ENCODE measurements around the gene GSDMA. TPM values are rescaled to one million over a fixed set of nuclear protein-coding genes. Genes with fewer than 3 reads are reported as not detected.

GSDMA gene
- total RNA-seq, 1 experiment from 2014 or later, result not detected

DNA sequence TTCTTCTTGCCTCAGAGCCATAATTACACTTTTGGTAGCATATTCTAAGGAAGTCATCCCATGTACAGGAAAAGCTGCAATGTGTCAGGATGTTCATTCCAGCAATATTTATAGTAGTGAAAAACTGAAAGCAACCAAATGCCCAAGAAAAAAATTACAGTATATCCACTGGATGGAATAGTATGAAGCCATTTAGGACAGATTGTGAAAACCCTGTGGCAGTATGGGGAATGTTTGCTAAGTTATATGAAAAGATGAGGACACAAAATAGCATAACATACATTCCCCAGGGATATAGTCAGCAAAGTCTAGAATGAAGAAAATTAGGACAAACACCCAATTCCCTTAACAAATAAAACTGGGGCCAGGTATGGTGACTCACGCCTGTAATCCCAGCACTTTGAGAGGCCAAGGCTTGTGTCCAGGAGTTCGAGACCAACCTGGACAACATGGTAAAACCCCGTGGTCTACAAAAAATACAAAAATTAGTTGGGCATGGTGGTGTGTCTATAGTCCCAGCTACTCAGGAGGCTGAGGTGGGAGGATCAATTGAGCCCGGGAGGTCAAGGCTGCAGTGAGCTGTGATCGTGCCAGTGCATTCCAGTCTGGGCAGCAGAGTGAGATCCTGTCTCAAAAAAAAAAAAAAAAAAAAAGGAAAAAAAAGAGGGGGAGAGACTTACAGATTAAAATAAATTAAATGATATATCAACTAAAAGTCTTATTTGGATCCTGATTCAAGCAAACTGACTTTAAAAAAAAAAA lies 33.0 kb upstream of the GSDMA start:
- no peak overlapping the region for H3K4ac ChIP-seq (ENCODE audit: low read depth, low read length)
- peaks cover 5% of the 10 kb centered on the region; the same call in 1 of the 2 replicates for H3K4me1 ChIP-seq (ENCODE audit: insufficient read depth, low read length)
- no peak overlapping the region for H3T11ph ChIP-seq (ENCODE audit: low read length)
- H3K27ac ChIP-seq (ENCODE audit: insufficient read length, low read depth, low read length), result no peak overlapping the region
- H4K8ac ChIP-seq (replicated peaks; ENCODE audit: insufficient read length, low read depth, low read length), result no peak overlapping the region
- no peaks in the 10 kb centered on the region; a peak in 1 of 7 replicates for H3K36me3 Mint-ChIP-seq (ENCODE audit: insufficient read depth in 1 of 3, low read depth in 3 of 3)
- no CpG with 5 or more reads among the region's 5 CpGs for WGBS (ENCODE audit: extremely low coverage, insufficient read length, low lambda C conversion rate)
- no peak overlapping the region for H2AK5ac ChIP-seq (ENCODE audit: insufficient read length, low read length)
- H2AFZ ChIP-seq (ENCODE audit: low read length), result no peak overlapping the region
- H4K5ac ChIP-seq (ENCODE audit: insufficient read length, low read depth, low read length), result no peak overlapping the region
- no peak overlapping the region for H2BK15ac ChIP-seq (ENCODE audit: low read depth, low read length)
- TF ChIP-seq, protein P1, sequence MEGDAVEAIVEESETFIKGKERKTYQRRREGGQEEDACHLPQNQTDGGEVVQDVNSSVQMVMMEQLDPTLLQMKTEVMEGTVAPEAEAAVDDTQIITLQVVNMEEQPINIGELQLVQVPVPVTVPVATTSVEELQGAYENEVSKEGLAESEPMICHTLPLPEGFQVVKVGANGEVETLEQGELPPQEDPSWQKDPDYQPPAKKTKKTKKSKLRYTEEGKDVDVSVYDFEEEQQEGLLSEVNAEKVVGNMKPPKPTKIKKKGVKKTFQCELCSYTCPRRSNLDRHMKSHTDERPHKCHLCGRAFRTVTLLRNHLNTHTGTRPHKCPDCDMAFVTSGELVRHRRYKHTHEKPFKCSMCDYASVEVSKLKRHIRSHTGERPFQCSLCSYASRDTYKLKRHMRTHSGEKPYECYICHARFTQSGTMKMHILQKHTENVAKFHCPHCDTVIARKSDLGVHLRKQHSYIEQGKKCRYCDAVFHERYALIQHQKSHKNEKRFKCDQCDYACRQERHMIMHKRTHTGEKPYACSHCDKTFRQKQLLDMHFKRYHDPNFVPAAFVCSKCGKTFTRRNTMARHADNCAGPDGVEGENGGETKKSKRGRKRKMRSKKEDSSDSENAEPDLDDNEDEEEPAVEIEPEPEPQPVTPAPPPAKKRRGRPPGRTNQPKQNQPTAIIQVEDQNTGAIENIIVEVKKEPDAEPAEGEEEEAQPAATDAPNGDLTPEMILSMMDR (conservative IDR thresholded peaks at IDR 0.05), result no peak
- H3K9me3 ChIP-seq (ENCODE audit: control insufficient read depth, low read depth, low read length), result no peaks in the 10 kb centered on the region
- no peaks in the 10 kb centered on the region for H3K27me3 Mint-ChIP-seq (ENCODE audit: low read depth)
- no peak overlapping the region for H3K9ac ChIP-seq (ENCODE audit: extremely low read depth, insufficient read length, low read length)
- no peaks in the 10 kb centered on the region for H3K27me3 ChIP-seq (ENCODE audit: insufficient read depth, low read length)
- peaks cover 13% of the 10 kb centered on the region; the same call in 1 of the 2 replicates for H3K79me2 ChIP-seq (ENCODE audit: insufficient read depth, low read length)
- no peaks in the 10 kb centered on the region for H4K20me1 ChIP-seq (ENCODE audit: control insufficient read depth, insufficient read depth, insufficient read length)
- no peak overlapping the region for H3K56ac ChIP-seq (ENCODE audit: insufficient read length, low read depth, low read length)
- H2BK20ac ChIP-seq (ENCODE audit: low read depth, low read length, poor library complexity, severe bottlenecking), result no peak overlapping the region
- H2BK12ac ChIP-seq (ENCODE audit: insufficient read length, low read depth, low read length), result no peak overlapping the region
- no peak overlapping the region for H3K18ac ChIP-seq (ENCODE audit: insufficient read length, low read depth, low read length)
- no peak overlapping the region for H2BK120ac ChIP-seq (ENCODE audit: low read depth, low read length, poor library complexity, severe bottlenecking)
- peaks cover 13% of the 10 kb centered on the region for H3K79me1 ChIP-seq (ENCODE audit: insufficient read depth, low read depth, low read length, poor library complexity, severe bottlenecking)
- no peak overlapping the region; a peak in 1 of 5 replicates for H3K4me3 Mint-ChIP-seq
- H3K4me1 Mint-ChIP-seq, result peaks cover 35 to 41% of the 10 kb centered on the region in 2 experiments
- no peak overlapping the region for H3K4me2 ChIP-seq (ENCODE audit: insufficient read depth, insufficient read length, low read length)
- no peak for DNase-seq
- H3K23me2 ChIP-seq (ENCODE audit: insufficient read length, low read depth, low read length, poor library complexity, severe bottlenecking), result peaks cover 15% of the 10 kb centered on the region
- no peak overlapping the region for H4K91ac ChIP-seq (ENCODE audit: insufficient read length, low read depth, low read length)
- H3K27ac Mint-ChIP-seq, result no peak overlapping the region
- no peak overlapping the region for H3K14ac ChIP-seq (ENCODE audit: insufficient read depth, low read length)
- no peak overlapping the region for H2BK5ac ChIP-seq (ENCODE audit: insufficient read length, low read length)
- no peaks in the 10 kb centered on the region; a peak in 1 of 5 replicates for H3K9me3 Mint-ChIP-seq
- no peak overlapping the region for H3K23ac ChIP-seq (ENCODE audit: insufficient read length, low read depth, low read length)

Measured in H9 (cell line).